HG03342 (cell line): Measurements from ENCODE around the gene TIMM13.

Source experiments
- ATAC-seq: cut with Tn5 transposase; IDR thresholded peaks from one replicate; pipeline ENCODE4 v1.9.1; 2021; ENCODE audit warnings: mild to moderate bottlenecking, moderate library complexity; ENCODE audit not compliant: unreplicated experiment

Gene TIMM13

DNA sequence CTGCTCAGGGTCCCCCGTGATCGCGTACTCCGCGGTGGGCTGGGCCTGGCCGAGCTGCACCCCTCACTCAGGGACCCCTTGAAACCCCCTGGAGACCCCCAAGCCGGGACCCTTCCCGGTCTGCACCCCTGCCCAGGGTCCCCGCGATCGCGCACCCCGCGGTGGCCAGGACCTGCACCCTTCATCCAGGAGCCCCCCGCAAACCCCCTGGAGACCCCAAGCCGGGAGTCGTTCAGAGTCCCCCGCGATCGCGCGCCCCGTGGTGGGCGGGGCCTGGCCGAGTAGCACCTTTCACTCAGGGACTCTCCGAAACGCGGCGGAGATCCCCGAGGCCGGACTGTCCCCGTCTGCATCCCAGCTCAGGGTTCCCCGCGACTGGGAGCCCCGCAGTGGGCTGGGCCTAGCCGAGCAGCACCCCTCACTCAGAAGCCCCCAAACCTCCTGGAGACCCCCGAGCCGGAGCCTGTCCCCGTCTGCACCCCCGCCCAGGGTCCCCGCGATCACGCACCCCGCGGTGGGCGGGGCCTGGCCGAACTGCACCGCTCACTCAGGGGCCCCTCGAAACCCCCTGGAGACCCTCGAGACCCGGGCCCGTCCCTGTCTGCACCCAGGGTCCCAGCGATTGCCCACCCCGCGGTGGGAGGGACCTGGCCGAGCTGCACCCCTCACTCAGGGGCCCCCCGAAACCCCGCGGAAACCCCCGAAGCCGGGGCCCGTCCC, 28.6 kb upstream of the TIMM13 start:
- ATAC-seq, result peak; percentile 40

DNA sequence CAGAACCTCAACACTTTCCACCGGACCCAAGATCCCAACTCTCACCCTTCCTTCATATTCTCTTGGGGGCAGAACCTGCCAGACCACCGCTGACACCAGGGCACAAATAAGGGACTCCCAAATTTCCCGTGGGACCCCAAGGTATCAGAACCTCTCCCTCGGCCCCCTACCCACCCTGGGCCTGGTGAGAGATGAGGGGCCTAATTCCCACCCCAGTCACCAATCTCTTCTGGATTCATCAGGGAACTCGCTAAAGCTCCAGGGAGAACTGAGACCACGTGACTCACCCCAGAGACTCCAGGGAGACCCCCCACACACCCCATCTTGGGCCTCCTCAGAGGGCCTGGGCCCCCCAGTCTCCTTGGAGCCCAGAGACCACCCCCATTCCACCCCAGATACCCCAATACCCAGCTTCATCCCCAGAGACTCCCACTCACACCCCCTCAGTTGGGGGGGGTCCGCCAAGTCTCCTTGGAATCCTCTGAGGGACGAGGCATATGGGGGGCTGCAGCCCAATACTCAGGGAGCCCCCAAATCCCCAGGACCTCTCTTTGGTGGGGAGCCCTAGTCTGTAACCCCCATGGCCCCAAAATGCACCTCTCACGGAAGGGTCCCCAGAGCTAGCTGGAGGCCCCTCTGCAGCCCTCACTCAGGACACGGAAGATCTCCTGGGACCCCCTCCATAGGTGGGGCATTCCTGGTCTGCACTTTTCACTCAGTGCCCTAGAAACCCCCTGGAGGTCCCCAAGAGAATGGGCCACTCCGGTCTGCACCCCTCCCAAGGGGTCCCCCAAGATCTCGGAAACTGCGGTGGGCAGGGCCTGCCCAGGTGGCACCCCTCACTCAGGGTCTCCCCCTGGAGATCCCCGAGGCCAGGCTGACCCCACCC, 27.8 kb upstream of the TIMM13 start:
- ATAC-seq, result no peak

DNA sequence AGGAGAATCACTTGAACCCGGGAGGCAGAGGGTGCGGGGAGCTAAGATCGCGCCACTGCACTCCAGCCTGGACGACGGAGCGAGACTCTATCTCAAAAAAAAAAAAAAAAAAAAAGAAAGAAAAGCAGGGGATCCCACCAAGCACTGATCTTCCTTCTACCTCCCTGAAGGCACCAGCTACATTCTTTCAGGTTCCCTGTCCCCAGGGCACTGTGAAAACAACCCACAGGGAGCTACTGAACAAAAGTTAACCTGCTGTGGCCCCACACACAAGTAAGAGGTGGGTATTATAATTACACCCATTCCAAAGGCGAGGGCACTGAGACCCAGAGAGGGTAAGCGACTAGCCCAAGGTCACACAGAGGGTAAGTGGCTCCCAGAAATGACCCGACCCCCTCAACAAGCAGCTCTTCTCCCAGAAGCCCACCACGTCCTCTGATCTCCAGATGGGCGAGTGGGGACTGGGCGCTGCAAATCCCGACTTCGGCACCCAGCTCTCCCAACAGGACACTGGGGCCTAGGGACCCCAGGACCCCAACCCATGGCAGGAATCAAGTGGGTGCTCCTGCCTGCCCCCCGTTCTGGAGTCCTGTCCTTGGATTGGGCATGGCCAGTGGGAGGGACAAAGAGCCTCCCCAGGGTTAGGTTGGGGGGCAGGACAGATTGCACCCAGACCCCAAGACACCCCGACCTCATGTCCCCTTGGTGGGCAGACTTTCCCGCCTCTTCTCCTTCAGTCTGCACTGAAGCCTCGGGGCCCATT, 27.0 kb upstream of the TIMM13 start:
- ATAC-seq, result no peak

- ATAC-seq, result no peak
Observed at GRCh38 chr19:2453431-2454025, 26.1 kb upstream of the TIMM13 start.

DNA sequence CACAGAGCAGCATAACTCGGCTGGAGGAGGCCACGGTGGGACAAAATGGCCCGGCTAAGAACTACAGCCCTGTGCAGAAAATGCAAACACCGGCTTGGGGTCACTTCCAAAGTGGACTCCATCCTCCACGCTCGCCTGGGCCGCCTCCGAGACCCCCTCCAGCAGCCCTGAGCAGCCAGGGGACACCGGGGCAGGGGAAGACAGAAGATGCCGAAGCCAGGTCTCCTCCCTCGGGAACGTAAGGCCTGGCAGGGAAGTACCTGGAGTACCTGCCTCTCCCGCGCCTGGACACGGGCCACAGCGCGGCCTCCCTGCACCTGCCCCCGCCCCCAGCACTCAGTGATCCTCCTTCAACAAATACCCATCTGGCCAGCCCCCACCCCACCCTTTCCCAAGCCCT, 24.4 kb upstream of the TIMM13 start:
- no peak for ATAC-seq

DNA sequence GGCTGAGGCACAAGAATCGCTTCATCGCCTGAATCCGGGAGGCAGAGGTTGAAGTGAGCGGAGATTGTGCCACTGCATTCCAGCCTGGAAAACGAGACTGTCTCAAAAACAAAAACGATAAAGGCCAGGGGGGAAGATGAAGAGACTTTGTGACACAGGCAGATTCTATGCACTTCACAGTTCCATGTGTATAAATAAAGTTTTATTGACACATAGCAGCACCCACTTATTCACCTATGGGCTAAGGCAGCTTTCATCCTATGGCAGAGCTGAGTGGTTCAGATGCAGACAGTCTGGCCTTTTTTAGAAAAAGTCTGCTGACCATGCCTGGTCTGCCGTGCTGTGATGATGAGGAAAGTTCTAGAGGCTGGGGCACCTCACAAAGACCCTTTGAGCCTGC, 23.8 kb upstream of the TIMM13 start:
- no peak for ATAC-seq

- ATAC-seq, result no peak
Observed at GRCh38 chr19:2449019-2449418, 21.6 kb upstream of the TIMM13 start.

- no peak for ATAC-seq
Observed at GRCh38 chr19:2446381-2446780, 19.0 kb upstream of the TIMM13 start.

DNA sequence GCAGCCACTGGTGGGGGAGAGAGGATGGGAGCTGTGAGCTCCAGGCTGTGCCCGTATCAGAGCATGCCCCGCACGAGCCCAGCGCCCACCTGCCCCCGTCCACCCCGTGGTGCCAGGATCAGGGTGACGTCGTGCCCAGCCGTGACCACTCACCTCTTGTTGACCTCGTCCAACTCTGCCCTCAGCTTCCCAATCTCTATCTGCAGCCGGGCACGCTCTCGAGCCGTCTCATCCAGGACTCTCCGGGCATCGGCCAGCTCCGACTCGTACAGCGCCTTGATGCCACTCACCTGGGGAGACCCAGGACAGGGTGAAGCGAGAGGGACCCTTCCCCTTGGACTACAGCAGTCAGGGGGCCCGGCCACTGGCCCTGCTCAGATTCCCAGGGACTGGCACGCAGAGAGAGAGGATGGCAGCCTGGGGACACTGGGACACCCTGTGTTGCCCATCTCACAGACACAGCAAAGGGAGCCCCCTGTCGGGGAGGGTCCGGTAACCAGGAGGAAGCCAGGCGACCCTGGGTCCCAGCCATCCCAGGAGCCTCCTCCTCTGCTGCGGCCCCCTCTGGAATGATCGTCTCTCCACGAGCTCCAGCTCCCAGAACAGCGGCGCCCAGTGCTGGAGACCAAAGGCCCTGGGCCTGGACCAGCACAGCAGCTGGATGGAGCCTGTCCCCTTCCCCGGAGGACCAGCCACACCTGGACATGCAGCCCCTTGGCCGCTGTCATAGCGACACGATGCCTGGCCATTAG, 17.0 kb upstream of the TIMM13 start:
- no peak for ATAC-seq

DNA sequence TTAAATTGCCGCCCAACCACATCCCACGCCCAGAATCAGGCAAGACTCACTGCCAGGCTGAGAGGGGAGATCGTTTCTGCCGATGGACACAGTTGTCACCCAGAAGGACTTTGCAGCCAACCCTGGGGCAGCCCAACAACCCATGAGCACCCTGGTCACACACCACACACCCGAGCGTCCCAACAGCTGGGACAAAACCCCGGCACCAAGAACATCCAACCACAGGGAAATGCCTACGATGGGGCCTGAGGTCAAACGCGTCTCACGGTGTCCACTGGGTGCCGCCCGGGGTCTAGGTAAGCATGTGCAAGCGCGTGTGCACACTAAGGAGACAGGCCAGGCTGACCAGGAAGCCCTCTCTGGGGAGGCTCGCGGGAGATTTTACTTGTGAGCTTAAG, 16.4 kb upstream of the TIMM13 start:
- ATAC-seq, result no peak

GRCh38 chr19:2443116-2443784, 15.9 kb upstream of the TIMM13 start:
- no peak for ATAC-seq

- ATAC-seq, result no peak
Observed at GRCh38 chr19:2441096-2441752, 13.8 kb upstream of the TIMM13 start.

GRCh38 chr19:2440515-2440914, 13.1 kb upstream of the TIMM13 start:
- ATAC-seq, result no peak

DNA sequence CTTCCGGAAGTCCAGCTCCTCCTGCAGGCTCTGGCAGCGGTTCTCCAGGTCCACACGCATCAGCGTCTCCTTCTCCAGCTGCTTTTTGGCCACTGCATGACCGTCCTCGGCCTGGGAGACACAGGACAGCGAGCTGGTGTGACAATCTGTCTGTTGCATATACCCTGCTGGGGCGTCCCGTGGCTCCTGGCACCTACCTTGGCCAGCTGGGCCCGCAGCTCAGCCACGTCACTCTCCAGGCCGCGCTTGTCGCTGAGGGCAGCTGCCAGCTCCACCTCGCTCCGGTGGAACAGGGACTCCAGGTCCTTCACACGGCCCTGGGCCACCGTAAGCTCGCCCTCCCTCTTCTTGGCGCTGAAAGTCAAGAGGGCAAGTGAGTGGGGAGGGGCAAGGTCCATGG, 10.8 kb upstream of the TIMM13 start:
- no peak for ATAC-seq

GRCh38 chr19:2436926-2437325, 9.5 kb upstream of the TIMM13 start:
- ATAC-seq, result no peak

DNA sequence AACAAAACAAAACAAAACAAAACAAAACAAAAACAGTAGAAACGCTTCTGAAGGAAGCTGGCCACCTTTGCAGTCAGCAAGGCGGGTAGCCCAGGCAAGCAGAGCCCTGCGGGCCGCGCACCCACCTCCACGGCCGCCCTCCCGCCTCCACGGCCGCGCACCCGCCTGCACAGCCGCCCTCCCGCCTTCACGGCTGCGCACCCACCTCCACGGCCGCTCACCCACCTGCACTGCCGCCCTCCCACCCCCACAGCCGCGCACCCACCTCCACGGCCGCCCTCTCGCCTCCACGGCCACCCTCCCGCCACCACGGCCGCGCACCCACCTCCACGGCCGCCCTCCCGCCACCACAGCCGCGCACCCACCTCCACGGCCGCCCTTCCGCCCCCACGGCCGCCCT, 9.0 kb upstream of the TIMM13 start:
- ATAC-seq, result no peak

DNA sequence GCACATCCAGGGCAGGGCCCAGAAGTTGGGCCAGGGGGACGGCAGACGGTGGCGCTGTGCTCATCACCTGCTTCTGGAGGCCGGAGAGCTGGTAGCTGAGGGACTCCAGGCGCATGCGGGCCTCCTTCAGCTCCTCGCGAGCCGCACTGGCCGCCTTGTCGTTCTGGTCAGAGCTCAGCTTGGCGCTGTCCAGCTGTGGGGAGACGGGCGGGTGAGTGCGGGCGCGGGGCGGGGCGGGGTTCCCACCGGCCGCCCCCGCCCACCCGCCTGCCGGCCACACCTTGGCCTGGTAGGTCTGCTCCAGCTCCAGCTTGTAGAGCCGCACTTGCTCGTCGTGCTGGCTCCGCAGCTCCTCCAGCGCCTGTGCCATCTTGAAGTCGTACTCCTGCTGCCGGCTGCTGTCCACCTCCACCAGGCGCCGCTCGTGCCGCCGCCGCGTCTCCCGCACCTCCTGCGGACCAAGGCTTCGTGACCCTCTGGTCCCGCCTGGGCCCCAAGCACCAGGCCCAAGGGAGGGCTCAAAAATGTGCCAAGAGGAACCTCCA, 7.4 kb upstream of the TIMM13 start:
- no peak for ATAC-seq

DNA sequence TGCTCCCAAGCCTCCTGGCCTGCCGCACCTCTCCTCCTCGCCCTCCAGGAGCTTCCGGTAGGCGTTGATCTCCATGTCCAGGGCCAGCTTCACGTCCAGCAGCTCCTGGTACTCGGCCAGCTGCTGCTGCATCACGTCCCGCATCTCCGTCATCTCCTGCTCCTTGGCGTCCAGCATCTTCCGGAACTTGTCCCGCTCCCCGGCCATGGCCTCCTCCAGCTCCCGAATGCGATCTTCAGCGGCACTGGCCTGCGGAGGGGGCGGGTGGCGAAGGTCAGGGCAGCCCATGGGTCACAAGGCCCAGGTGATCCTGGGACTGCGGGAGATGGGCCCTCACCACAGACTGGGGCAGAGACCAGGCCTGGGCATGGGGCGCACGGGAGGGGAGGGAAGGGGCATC, 6.9 kb upstream of the TIMM13 start:
- ATAC-seq, result no peak

- no peak for ATAC-seq
Observed at GRCh38 chr19:2433854-2434253, 6.5 kb upstream of the TIMM13 start.
